CD4-positive, alpha-beta T cell treated with Interleukin-12 subunit alpha and Interleukin-12 subunit beta, for 1 hour (primary cell): Measurements from ENCODE around the gene MAD1L1.

Source experiments
- DNase-seq: peaks from one replicate; pipeline ENCODE4 v3.0.0-alpha.2; 2020

Gene MAD1L1

DNA sequence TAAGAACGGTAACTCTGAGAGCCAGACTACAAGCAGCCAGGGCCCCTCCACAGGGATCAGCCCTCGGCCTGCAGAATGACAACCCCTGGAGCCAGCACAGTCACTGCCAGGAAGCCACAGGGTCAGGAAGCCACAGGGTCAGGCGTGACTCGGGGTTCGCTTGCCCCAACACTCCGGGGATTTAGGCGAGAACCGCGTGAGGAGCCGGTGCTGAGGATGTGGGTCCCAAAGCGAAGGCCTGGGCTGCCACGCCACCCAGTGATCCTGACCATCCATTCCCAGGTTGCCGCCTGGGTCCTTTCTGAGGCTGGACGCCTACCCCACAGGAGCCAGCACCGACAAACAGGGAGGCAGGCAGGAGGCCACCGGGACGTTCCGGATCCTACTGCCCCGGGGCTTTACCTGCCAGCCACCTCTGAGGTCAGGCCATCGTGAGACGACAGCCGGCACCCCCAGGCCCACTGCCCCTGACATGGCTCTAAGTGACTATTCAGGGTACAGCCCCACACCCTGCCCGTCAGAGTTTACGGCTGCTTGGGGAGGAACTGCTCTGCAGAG lies 334.0 kb downstream of the MAD1L1 start:
- DNase-seq: no peak

DNA sequence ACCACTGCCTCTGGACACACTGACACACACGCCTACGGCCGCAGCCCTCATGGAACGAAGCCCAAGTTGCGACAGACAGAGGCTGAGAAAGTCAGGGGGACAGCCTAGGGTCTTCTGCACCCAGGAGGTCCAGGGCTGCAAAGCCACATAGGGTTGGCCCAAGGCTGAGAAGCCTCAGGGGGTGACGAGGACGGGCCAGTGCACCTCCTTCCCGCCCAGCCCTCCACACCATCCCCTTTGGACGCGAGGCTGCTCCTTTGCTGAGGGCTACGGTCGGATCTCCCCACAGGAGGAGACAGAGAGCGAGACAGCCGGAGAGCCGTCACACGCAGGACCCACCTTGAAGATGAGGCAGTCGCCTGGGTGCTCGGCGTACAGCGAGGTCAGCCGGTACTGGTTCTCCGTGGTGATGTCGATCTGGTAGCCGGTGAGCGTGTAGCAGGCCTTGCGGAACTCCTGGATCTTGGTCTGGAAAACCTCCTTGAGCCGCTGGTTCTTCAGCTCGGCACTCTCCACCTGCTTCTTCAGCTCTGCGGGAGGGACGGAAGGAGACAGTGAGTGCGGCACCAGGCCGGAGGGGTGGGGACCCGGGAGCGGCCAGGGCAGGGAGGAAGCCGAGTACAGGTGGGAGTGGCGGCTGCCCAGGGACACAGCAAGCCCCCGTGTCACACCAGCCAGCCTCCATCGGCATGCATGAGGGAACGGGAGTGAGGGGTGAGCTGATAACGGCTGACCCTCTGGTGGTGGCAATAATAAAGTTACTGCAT lies 334.7 kb downstream of the MAD1L1 start:
- no peak for DNase-seq

- DNase-seq: no peak
These were observed 335.5 kb downstream of the MAD1L1 start for GRCh38 chr7:1897076-1897860.

- no peak for DNase-seq
These were observed 336.9 kb downstream of the MAD1L1 start for GRCh38 chr7:1895664-1896515.

GRCh38 chr7:1894906-1895663 lies 337.7 kb downstream of the MAD1L1 start:
- no peak for DNase-seq

- DNase-seq: no peak
These were observed 338.3 kb downstream of the MAD1L1 start for GRCh38 chr7:1894313-1894900.

GRCh38 chr7:1893451-1893850 lies 339.3 kb downstream of the MAD1L1 start:
- DNase-seq: no peak

- DNase-seq: no peak
These were observed 339.7 kb downstream of the MAD1L1 start for GRCh38 chr7:1893036-1893435.

DNA sequence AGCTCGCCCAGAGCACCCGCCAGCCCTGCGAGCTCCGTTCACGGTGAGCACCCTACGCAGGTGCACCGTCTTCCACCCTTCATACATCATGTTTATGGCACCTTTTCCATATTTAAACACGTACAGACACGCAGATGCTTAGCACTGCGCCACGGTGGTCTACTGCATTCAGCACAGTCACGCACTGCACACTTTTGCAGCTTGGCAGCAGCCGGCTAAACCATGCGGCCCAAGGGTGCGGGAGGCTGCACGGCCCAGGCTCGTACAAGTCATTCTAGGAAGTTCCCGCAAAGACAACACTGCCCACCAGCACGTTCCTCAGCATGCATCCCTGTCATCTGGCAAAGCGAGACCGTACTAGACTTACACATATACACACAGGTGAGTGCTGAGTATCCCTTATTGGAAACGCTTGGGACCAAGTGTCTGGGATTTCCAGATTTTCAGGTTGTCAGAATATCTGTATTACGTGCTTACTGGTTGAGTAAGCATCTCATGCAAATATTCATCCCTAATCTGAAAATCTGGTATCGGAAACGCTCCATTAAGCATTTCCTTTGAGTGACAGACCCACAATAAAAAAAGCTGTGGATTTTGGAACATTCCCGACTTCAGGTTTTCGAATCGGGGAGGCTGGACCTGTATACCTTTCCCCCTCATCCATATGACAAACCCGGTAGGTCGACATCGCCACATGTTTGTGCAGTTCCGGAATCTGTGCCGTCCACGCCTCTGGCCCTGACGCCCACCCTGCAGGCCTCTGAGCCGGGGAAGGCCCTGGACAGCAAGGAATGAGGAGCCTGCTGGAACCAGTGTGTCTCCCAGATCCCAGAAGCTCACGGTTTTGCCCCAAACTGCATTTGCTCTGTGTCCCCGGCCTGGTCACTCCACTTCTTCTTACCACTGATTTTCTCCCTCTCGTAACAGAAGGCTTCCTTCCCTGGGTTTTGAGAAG lies 340.5 kb downstream of the MAD1L1 start:
- no peak for DNase-seq

DNA sequence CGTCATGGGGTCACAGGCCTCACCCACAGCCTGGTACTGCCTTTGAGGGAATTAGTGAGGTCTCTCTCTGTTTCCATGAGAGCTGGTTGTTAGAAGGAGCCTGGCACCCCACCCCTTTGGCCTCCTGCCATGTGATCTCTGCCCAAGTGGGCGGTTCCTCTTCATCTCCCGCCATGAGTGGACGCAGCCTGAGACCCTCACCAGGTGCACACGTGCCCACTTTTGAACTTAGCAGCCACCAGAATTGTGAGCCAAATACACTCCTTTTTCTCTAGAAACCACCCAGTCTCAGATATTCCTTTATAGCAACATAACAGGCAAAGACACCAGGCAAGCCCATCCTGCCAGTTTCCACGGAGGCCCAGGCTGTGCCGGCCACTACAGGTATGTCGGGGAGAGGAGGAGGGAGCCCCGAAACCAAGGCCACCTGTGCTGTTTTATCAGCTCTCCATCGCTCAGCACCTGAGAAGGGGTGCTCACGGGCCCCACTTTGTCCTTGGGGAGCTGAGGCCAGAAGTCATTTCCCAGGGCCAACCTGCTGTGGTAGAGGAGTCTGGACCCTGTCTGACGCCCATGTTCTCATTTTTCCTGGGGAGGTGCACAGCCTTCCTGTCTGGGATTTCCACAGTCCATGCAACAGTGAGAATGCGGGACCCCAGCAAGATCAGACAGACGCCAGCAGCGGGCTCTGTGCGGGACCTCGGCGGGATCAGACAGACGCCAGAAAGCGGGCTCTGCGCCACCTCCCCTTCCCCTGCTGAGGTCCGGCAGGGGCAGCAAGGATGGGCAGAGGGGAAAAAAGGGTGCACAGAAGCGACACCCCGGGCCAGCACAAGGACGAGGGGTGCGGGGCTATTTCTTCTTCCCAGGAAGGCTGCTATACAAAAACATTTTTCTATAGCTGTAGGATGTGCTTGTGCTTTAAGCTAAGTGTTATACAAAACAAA lies 342.2 kb downstream of the MAD1L1 start:
- no peak for DNase-seq

DNA sequence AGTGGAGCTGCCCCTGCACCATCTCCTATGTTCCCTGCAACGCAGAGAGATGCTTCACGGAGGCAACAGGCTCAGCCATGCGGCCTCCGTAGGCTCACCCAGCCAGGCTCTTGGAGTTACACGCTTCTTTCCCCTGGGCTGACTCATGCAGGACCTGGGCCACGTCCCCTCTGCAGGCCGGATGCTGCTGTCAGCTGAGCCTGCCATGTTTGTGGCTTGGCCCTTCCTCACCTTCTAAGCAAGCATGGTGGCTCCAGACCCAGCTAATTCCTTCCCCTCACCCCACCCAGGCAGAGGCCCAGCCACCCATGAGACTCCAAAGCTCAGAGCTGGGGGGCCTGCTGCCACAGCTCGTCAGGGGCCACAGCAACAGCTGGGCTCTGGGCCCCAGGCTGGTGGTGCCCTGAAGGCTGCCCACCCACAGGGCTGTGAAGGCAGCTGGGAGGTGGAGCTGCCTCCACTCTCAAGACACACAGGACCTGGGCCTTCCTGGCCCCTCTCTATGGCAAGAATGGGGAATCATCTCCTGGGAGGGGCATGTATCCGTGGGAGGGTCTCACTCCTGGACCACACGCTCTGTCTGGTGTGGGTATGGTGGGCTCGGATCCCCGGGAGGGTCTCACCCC lies 343.1 kb downstream of the MAD1L1 start:
- no peak for DNase-seq

DNA sequence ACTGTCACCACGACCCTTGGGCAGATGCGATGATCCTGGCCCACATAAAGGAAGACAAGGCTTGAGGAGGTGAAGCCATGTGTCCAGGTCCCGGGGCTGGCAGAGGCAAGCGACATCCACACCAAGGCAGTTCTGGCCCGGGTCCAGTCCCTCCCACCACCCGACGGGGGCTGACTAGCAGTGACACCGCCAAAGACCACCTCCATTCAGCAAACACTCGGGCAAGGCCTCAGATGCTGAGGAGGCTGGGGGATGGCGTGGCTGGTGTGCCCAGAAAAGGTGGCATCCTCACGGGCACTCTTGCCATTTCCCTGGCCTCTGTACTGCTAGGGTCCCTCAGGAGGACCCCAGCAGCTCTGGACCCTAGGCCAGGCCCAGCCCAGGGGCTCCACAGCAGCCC lies 343.7 kb downstream of the MAD1L1 start:
- no peak for DNase-seq

DNA sequence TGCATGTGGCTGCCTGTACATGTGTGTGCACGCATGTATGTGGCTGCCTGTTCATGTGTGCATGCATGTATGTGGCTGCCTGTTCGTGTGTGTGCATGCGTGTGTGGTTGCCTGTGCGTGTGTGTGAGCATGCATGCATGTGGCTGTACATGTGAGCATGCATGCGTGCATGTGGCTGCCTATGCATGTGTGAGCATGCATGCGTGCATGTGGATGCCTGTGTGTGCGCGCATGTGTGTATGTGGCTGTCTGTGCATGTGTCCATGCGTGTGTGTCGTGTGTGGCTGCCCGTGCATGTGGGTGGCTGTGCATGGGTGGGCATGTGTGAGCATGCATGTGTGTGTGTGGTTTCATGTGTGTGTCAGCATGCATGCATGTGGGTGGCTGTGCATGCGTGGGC lies 344.3 kb downstream of the MAD1L1 start:
- DNase-seq: no peak

DNA sequence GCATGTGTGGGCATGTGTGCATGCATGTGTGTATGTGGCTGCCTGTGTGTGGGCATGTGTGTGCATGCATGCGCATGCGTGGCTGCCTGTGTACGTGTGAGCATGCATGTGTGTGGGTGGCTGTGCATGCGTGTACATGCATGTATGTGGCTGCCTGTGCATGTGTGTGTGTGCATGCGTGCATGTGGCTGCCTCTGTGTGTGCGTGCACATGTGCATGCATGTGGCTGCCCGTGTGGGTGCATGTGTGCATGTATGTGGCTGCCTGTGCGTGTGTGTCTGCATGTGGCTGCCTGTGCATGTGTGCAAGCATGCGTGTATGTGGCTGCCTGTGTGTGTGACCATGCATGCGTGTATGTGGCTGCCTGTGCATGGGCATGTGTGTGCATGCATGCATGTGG lies 345.5 kb downstream of the MAD1L1 start:
- DNase-seq: no peak

DNA sequence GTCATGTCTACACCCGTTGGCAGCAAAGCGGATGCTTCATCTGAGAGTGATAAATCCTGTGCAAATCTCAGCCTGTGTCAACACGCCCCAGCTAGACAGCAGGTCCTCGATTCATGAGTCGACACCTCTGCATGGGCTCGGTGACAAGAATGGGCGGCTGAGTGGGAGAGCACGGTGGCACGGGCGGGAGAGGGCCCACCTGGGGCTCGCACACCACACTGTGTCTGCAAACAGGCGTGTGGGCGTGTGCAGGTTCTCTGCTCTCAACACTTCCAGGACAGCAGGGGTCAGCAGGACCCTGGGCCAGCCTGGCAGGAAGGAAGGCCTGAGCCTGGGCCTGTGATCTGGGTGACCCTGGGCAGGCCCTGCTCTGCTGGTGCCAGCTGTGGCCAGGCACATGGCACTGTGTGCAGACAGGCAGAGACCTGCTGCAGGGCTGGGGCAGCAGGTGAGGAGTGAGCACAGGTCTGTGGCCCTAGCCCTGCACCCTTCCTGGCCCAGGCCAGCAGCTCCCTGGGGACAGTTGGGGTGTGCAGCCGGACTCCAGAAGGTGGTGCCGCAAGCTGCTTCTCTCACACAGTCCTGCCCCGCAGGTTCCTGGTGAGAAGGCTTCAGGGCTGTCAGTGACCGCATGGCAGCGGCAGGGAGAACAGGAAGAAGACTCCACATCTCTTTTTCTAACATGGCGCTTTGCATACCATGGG lies 346.2 kb downstream of the MAD1L1 start:
- no peak for DNase-seq

GRCh38 chr7:1885465-1886226 lies 347.1 kb downstream of the MAD1L1 start:
- no peak for DNase-seq

GRCh38 chr7:1884583-1885350 lies 348.0 kb downstream of the MAD1L1 start:
- no peak for DNase-seq
